Right lobe of liver (tissue), 6 donors: ENCODE results near the gene ZNF438. TPM values are rescaled to one million over a fixed set of nuclear protein-coding genes. Genes with fewer than 3 reads are reported as not detected.
"Not testable (repeated sequence)": the region's sequence is repeated elsewhere in the genome, so short reads cannot be mapped to it uniquely, and the experiment has no call there.

Source experiments
- ATAC-seq, 4 donors: fragments of 200-7000 bp; cut with Tn5 transposase; one replicate each; pipeline ENCODE4 v1.9.1; 2020; ENCODE audit warnings: mild to moderate bottlenecking in 4 of 4, moderate library complexity in 4 of 4
- DNase-seq, 3 donors: peaks; one replicate each; pipeline ENCODE4 v3.0.0-alpha.2; 2020
- H3K27ac ChIP-seq, 3 donors: fragments of 200-600 bp; one replicate each; pipeline ENCODE4 v1.8.0; 2022
- H3K27me3 ChIP-seq, 2 donors: fragments of 200-600 bp; one replicate each; pipeline ENCODE4 v1.8.0; 2022
- H3K36me3 ChIP-seq, 4 donors: fragments of 200-600 bp; sonication (generic) in 1 of 4; one replicate each; pipeline versions ENCODE4 v1.5.1 to v1.8.0; 2017 to 2022; ENCODE audit warnings: control low read depth in 1 of 4
- H3K4me1 ChIP-seq, 4 donors: fragments of 200-600 bp; sonication (generic) in 1 of 4; one replicate each; pipeline versions ENCODE4 v1.5.1 to v1.8.0; 2017 to 2022; ENCODE audit warnings: control low read depth in 1 of 4
- H3K4me3 ChIP-seq, 3 donors: fragments of 200-600 bp; one replicate each; pipeline ENCODE4 v1.8.0; 2022
- H3K9me3 ChIP-seq, 4 donors: fragments of 200-600 bp; sonication (generic) in 1 of 4; one replicate each; pipeline versions ENCODE4 v1.5.1 to v1.8.0; 2017 to 2022; ENCODE audit warnings: control low read depth in 1 of 4
- POLR2A ChIP-seq: fragments of 450-650 bp; IDR thresholded peaks from one replicate; pipeline ENCODE4 v1.6.1; 2017; ENCODE audit warnings: antibody characterized with exemption, mild to moderate bottlenecking
- WGBS: methylation state at CpG from one replicate; pipeline ENCODE4 v1.1.6; 2018; ENCODE audit warnings: low coverage, low lambda C conversion rate; ENCODE audit not compliant: insufficient coverage; ENCODE audit errors: missing lambda C conversion rate; 5-methylcytosine and 5-hydroxymethylcytosine counted together
- intact Hi-C, 2 donors: fragments of 100-400 bp; cut with DNase I; formaldehyde crosslinking; loops; one replicate each; pipeline versions ENCODE4 v1.11.2 to v1.14.1; 2022
- total RNA-seq, 6 experiments: library from RNA; depleted of rRNA in 2 of 6; stranded (reverse); fragments of >200 nt in 2 of 6; fragmentation: NEBNext Ultra II Directional in 3 of 6; extraction: Animal tissue kit (Norgen Biotek cat#: 25700) in 3 of 6; gene quantifications; one replicate each; pipeline versions ENCODE4 v1.1.0 to v1.2.4, GENCODE V29; 2016 to 2023
- TF ChIP-seq, protein P1 (sequence below), 4 donors: fragments of 200-600 bp in 3 of 4; fragments of 450-650 bp in 1 of 4; IDR thresholded peaks; one replicate each; pipeline versions ENCODE4 v1.5.1 to v1.8.0; 2016 to 2022; ENCODE audit warnings: antibody characterized with exemption in 4 of 4, mild to moderate bottlenecking in 2 of 4
- donor health status: DM: no; HTN: yes; CAD: no.
- donor health status: DM: no; HTN: no; CAD: no.
- donor health status: DM: no; HTN: no; CAD: no.
- donor health status: DM: no; HTN: yes; CAD: no.
- donor health status: DM: no; HTN: yes; CAD: no.

Gene ZNF438
- total RNA-seq, 6 experiments from 2014 or later: 2.5 to 5.2 (median 3.3) TPM

DNA sequence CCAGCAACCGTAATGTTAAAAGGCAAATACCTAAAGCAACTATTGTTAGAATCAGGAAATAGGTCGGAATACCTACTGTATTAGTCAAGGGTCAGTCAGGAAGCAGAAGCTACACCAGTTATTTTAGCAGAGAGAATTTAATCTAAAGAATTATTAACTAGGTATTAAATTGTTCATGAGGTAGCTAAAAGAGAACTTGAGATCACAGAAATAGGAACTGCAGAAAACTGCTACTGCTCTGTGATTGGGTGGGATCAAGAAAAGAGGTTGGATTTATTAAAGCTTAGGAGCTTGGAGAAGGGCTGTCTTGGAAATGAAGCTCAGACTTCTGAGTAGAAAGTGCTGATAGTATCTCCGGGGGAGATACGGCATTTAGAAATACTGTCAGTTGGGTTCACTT, 20.0 kb upstream of the ZNF438 start:
- H3K36me3 ChIP-seq: no peaks in the 10 kb centered on the region
- no peaks in the 10 kb centered on the region for H3K27me3 ChIP-seq
- ATAC-seq: no peak
- no peak overlapping the region for H3K27ac ChIP-seq
- TF ChIP-seq POLR2A: no peak
- TF ChIP-seq, protein P1, sequence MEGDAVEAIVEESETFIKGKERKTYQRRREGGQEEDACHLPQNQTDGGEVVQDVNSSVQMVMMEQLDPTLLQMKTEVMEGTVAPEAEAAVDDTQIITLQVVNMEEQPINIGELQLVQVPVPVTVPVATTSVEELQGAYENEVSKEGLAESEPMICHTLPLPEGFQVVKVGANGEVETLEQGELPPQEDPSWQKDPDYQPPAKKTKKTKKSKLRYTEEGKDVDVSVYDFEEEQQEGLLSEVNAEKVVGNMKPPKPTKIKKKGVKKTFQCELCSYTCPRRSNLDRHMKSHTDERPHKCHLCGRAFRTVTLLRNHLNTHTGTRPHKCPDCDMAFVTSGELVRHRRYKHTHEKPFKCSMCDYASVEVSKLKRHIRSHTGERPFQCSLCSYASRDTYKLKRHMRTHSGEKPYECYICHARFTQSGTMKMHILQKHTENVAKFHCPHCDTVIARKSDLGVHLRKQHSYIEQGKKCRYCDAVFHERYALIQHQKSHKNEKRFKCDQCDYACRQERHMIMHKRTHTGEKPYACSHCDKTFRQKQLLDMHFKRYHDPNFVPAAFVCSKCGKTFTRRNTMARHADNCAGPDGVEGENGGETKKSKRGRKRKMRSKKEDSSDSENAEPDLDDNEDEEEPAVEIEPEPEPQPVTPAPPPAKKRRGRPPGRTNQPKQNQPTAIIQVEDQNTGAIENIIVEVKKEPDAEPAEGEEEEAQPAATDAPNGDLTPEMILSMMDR (IDR thresholded peaks at IDR 0.05): no peak
- no peaks in the 10 kb centered on the region for H3K9me3 ChIP-seq
- intact Hi-C loops: no loop called here
- 55% methylated on average over 4 of the region's 4 CpGs for WGBS
- H3K4me3 ChIP-seq: no peak overlapping the region
- no peaks in the 10 kb centered on the region for H3K4me1 ChIP-seq
- no peak for DNase-seq

DNA sequence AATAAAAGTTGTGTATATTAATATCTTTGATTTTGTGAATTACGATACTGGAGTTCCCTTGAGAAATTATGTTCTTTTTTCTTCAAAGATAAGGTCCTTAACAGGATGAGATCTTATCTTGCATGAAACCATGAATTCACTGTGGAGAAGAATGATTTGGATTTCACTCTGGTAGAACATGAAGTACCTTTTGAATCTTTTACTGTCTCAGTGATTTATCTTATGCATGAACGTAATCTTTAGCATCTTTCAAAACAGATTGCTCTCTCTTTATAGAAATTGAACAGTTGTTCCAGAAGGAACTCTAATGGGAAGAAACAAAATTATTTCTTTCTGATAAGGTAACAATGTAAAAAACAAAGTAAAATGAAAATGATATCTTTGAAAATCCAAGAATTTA, 11.0 kb upstream of the ZNF438 start:
- no peak overlapping the region for H3K27ac ChIP-seq
- TF ChIP-seq POLR2A: no peak
- no peak for ATAC-seq
- no peaks in the 10 kb centered on the region for H3K36me3 ChIP-seq
- 74% methylated on average over 2 of the region's 2 CpGs for WGBS
- no peaks in the 10 kb centered on the region for H3K9me3 ChIP-seq
- H3K4me1 ChIP-seq: no peaks in the 10 kb centered on the region
- no peak for DNase-seq
- H3K27me3 ChIP-seq: no peaks in the 10 kb centered on the region
- intact Hi-C loops: no loop called here
- no peak overlapping the region for H3K4me3 ChIP-seq

DNA sequence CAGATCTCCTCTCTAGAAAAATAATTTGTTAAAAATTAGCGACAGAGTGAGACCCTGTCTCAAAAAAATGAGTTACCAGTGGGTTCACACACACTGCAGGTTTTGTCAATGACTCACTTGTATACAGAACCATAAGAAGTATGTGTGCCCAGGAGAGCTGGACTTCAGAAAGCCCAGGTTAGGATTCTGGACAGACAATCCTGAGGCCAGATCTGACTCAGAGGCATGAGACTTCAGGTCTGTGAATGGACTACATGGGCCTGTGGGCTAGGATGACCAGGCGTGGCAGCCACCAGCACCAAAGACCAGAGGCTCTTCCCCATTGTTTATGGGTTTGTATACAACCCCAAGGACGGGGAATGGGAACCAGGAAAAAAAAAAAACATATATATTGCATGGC, 9.3 kb upstream of the ZNF438 start:
- TF ChIP-seq POLR2A: no peak
- TF ChIP-seq, protein P1 (IDR thresholded peaks at IDR 0.05): no peak
- DNase-seq (no peak), ATAC-seq (no peak)
- intact Hi-C loops: no loop called here
- no peaks in the 10 kb centered on the region for H3K4me1 ChIP-seq
- no peaks in the 10 kb centered on the region for H3K36me3 ChIP-seq
- no peak overlapping the region for H3K4me3 ChIP-seq
- H3K9me3 ChIP-seq: no peaks in the 10 kb centered on the region
- no peak overlapping the region for H3K27ac ChIP-seq
- 51% methylated on average over 2 of the region's 3 CpGs for WGBS
- no peaks in the 10 kb centered on the region for H3K27me3 ChIP-seq

DNA sequence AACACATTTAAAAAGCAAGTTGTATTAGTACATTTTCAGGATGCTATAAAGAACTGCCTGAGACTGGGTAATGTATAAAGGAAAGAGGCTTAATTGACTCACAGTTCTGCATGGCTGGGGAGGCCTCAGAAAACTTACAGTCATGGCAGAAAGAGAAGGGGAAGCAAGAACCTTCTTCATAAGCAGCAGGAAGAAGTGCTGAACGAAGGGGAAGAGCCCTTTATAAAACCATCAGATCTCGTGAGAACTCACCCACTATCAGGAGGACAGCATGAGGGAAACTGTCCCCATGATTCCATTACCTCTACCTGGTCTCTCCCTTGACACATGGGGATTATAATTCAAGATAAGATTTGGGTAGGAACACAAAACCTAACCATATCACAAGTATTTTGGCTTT, 7.3 kb upstream of the ZNF438 start:
- H3K9me3 ChIP-seq, H3K27ac ChIP-seq, ATAC-seq, H3K27me3 ChIP-seq, intact Hi-C loops, H3K4me3 ChIP-seq, DNase-seq, H3K4me1 ChIP-seq, H3K36me3 ChIP-seq: not testable (repeated sequence)
- 33% methylated on average over 2 of the region's 2 CpGs for WGBS

DNA sequence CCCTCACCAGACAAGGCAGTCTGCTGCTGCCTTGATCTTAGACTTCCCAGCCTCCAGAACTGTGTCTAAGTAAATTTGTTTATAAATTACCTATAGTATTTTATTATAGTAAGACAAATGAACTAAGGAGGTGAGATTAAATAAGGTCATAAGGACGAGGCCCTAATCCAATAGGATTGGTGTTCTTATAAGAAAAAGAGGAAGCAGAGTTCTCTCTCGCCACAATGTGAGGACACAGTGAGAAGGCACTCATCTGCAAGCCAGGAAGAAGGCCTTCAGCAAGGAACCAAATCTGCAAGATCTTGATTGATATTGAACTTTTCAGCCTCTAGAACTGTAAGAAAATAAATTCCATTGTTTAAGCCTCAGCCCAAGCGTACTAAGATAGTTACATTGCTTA, 6.1 kb upstream of the ZNF438 start:
- DNase-seq (no peak), ATAC-seq (no peak)
- TF ChIP-seq, protein P1 (IDR thresholded peaks at IDR 0.05): no peak
- TF ChIP-seq POLR2A: no peak
- H3K27ac ChIP-seq: no peak overlapping the region
- intact Hi-C loops: no loop called here
- 83% methylated on average over 3 of the region's 3 CpGs for WGBS
- no peaks in the 10 kb centered on the region for H3K36me3 ChIP-seq
- H3K4me1 ChIP-seq: no peaks in the 10 kb centered on the region
- H3K9me3 ChIP-seq: no peaks in the 10 kb centered on the region
- H3K27me3 ChIP-seq: no peaks in the 10 kb centered on the region
- no peak overlapping the region for H3K4me3 ChIP-seq

DNA sequence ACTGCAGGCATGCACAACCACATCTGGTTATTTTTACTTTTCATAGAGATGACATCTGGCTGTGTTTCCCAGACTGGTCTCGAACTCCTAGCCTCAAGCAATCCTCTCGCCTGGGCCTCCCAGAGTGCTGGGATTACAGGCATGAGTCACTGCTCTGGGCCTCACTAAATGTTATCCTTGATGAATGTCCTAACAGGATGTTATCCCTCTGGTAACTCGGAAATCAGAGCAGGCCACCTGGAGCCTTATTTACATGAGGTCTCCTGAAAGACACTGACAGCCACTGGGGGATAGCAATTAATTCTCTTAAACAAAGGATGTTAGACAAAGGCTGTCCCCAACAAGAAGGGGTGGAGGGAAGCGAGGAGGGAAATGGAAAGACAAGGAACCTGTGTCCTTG, 4.5 kb upstream of the ZNF438 start:
- ATAC-seq: no peak
- intact Hi-C loops: no loop called here
- Histone ChIP-seq H3K9me3 (no peaks in the 10 kb centered on the region), H3K4me1 (peaks cover 0 to under 1% (median 0%) of the 10 kb centered on the region in 4 donors), H3K27me3 (no peaks in the 10 kb centered on the region), H3K4me3 (no peak overlapping the region), H3K27ac (no peak overlapping the region), H3K36me3 (no peaks in the 10 kb centered on the region)
- DNase-seq: no peak
- WGBS: 77% methylated on average over 4 of the region's 4 CpGs
- TF ChIP-seq, protein P1 (IDR thresholded peaks at IDR 0.05): no peak
- TF ChIP-seq POLR2A: no peak
